Measurements from ENCODE around the gene FOXJ2. TPM values are rescaled to one million over a fixed set of nuclear protein-coding genes. Genes with fewer than 3 reads are reported as not detected.
"Not testable (repeated sequence)": the region's sequence is repeated elsewhere in the genome, so short reads cannot be mapped to it uniquely, and the experiment has no call there.

Gene FOXJ2
- total RNA-seq, 4 donors from 2014 or later, result 19.4 to 27.2 (median 23.5) TPM

- no peak overlapping the region for H3K4me3 ChIP-seq (ENCODE audit: low read depth, poor library complexity, severe bottlenecking)
- intact Hi-C loops (cut with DNase I; ENCODE audit: low total_unique reads), result no loop called here
- TF ChIP-seq CTCF (IDR thresholded peaks at IDR 0.05) (no peak), POLR2A (IDR thresholded peaks at IDR 0.05) (no peak)
- WGBS, 2 donors, result 32 to 41% methylated on average over 4 of the region's 4 CpGs
- DNase-seq (ENCODE audit: low spot score in 2 of 2), result no peak
Observed at GRCh38 chr12:8078398-8078797, 45.9 kb downstream of the FOXJ2 start.

- TF ChIP-seq POLR2A (IDR thresholded peaks at IDR 0.05), result no peak
- no peak for TF ChIP-seq CTCF (IDR thresholded peaks at IDR 0.05)
- DNase-seq (ENCODE audit: low spot score in 2 of 2), result no peak
- WGBS, 2 donors, result 63 to 75% methylated on average over 2 of the region's 2 CpGs
- H3K4me3 ChIP-seq (ENCODE audit: low read depth, poor library complexity, severe bottlenecking), result no peak overlapping the region
- intact Hi-C loops (cut with DNase I; ENCODE audit: low total_unique reads), result no loop called here
Observed at GRCh38 chr12:8078916-8079315, 46.4 kb downstream of the FOXJ2 start.

GRCh38 chr12:8080120-8080519, 47.6 kb downstream of the FOXJ2 start:
- TF ChIP-seq CTCF (IDR thresholded peaks at IDR 0.05) (no peak), POLR2A (IDR thresholded peaks at IDR 0.05) (no peak)
- no peak for DNase-seq (ENCODE audit: low spot score in 2 of 2)
- no peak overlapping the region for H3K4me3 ChIP-seq (ENCODE audit: low read depth, poor library complexity, severe bottlenecking)
- intact Hi-C loops (cut with DNase I; ENCODE audit: low total_unique reads), result no loop called here

GRCh38 chr12:8081251-8081920, 48.9 kb downstream of the FOXJ2 start:
- WGBS, 2 donors, result 1 to 2% methylated on average over 15 of the region's 15 CpGs
- DNase-seq (ENCODE audit: low spot score in 2 of 2), result no peak
- TF ChIP-seq POLR2A (IDR thresholded peaks at IDR 0.05), result no peak
- TF ChIP-seq CTCF (IDR thresholded peaks at IDR 0.05), result no peak
- intact Hi-C loops (cut with DNase I; ENCODE audit: low total_unique reads), result no loop called here
- peak overlapping the region; percentile 53 for H3K4me3 ChIP-seq (ENCODE audit: low read depth, poor library complexity, severe bottlenecking)

- 2 to 3% methylated on average over 4 of the region's 4 CpGs for WGBS, 2 donors
- TF ChIP-seq CTCF (IDR thresholded peaks at IDR 0.05) (no peak), POLR2A (IDR thresholded peaks at IDR 0.05) (no peak)
- H3K4me3 ChIP-seq (ENCODE audit: low read depth, poor library complexity, severe bottlenecking), result peak overlapping the region; percentile 81
- intact Hi-C loops (cut with DNase I; ENCODE audit: low total_unique reads), result no loop called here
- DNase-seq (ENCODE audit: low spot score in 2 of 2), result no peak
Observed at GRCh38 chr12:8082808-8083100, 50.2 kb downstream of the FOXJ2 start.

GRCh38 chr12:8084351-8084750, 51.8 kb downstream of the FOXJ2 start:
- WGBS, 2 donors, result 75 to 79% methylated on average over 3 of the region's 3 CpGs
- intact Hi-C loops (cut with DNase I; ENCODE audit: low total_unique reads); DNase-seq (ENCODE audit: low spot score in 2 of 2): not testable (repeated sequence)

More at GRCh38 chr12:8084351-8084750, 51.8 kb downstream of the FOXJ2 start:
- not testable (repeated sequence) for H3K4me3 ChIP-seq (ENCODE audit: low read depth, poor library complexity, severe bottlenecking)

All from lower leg skin (tissue), 4 donors.